HG03469 (cell line): ENCODE measurements around the gene FRMD8.
"Not testable (repeated sequence)": the region's sequence is repeated elsewhere in the genome, so short reads cannot be mapped to it uniquely, and the experiment has no call there.

ENCODE experiments used
- ATAC-seq: cut with Tn5 transposase; IDR thresholded peaks from one replicate; pipeline ENCODE4 v1.9.1; 2021; ENCODE audit warnings: mild to moderate bottlenecking, moderate library complexity, moderate number of reproducible peaks; ENCODE audit not compliant: unreplicated experiment

The FRMD8 gene

DNA sequence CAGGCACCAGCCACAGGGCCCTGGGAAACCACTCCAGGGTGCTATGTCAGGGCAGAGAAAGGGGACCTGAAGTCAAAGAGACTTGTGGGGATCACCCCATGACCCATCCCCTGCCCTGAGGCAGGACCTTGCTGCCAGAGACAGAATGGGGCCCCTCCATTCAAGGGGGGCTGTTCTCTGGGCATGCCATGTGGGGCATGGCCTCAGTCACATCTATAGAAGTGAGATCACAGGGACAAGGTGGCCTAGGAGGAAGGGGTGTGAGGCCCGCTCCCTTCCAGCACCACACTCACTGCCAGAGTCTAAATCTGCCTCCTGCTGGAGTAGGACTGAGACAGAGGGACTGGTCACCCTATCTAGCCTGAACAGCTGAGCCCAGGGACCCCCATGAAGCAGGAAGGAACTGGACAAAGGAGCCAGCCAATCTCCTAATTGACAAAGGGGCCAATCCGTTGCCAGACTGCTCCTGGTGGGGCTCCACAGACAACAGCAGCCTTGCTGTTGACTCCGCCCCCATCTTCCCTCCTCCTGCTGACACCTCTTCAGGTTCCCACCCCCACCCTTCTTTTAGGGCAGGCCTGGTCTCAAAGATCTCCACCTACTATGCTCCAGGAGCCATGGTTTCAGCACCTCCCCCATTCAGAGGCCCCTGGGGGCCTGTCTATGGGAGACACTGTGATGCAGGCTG lies 62.1 kb downstream of the FRMD8 start:
- no peak for ATAC-seq

DNA sequence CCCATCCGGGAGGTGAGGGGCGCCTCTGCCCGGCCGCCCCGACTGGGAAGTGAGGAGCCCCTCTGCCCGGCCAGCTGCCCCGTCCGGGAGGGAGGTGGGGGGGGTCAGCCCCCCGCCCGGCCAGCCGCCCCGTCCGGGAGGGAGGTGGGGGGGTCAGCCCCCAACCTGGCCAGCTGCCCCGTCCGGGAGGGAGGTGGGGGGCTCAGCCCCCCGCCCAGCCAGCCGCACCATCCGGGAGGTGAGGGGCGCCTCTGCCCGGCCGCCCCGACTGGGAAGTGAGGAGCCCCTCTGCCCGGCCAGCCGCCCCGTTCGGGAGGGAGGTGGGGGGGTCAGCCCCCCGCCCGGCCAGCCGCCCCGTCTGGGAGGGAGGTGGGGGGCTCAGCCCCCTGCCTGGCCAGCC lies 64.9 kb downstream of the FRMD8 start:
- ATAC-seq = not testable (repeated sequence)

DNA sequence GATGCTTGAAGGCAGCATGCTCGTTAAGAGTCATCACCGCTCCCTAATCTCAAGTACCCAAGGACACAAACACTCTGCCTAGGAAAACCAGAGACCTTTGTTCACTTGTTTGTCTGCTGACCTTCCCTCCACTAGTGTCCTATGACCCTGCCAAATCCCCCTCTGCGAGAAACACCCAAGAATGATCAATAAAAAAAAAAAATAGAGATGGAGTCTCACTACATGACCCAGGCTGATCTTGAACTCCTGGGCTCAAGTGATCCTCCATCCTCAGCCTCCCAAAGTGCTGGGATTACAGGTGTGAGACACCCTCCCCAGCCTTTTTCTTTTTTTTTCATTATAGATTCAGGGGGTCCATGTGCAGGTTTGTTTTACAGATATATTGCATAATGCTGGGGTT lies 65.8 kb downstream of the FRMD8 start:
- not testable (repeated sequence) for ATAC-seq

DNA sequence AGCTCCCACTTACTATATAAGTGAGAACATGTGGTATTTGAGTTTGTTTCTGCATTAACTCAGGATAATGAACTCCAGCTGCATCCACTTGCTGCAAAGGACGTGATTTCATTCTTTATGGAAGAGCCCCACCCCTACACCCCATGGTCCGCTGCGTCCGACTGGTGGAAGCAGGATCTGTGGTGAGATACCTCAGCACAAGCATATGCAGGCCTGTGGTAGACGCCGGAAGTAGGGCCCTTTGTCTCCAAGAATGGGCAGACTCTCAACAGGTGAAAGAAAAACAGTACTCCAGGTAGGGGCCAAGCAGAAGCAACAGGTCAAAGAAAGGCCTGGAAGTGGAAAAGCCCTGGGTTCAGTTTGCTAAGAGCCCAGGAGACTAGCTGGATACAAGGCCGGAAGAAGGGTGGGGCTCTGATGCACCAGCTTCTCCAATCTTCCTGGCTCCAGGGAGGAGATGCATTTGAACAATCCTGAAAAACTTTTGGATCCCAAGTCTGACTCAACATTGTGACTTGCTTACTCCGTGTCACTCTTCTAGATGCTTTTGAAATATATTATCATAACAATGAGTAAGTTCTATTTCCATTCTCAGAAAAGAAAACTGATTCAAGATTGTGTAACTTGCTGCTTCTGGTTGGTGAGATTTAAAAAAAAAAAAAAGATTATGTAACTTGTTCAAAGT lies 66.5 kb downstream of the FRMD8 start:
- no peak for ATAC-seq

DNA sequence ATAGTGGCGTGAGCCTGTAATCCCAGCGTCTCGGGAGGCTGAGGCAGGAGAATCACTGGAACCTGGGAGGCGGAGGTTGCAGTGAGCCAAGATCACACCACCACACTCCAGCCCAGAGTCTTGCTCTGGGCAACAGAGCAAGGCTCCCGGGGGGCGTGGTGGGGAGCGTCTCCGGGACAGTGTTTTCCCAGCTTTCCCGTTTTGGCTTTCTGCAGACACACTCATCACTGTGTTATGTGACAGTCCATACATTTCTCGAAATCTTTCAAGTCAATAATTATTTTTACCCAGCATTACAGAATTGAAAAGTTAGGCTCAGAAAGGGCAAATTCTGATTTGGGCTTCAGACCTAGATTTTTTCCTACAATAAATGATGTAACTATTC lies 67.9 kb downstream of the FRMD8 start:
- ATAC-seq = no peak

DNA sequence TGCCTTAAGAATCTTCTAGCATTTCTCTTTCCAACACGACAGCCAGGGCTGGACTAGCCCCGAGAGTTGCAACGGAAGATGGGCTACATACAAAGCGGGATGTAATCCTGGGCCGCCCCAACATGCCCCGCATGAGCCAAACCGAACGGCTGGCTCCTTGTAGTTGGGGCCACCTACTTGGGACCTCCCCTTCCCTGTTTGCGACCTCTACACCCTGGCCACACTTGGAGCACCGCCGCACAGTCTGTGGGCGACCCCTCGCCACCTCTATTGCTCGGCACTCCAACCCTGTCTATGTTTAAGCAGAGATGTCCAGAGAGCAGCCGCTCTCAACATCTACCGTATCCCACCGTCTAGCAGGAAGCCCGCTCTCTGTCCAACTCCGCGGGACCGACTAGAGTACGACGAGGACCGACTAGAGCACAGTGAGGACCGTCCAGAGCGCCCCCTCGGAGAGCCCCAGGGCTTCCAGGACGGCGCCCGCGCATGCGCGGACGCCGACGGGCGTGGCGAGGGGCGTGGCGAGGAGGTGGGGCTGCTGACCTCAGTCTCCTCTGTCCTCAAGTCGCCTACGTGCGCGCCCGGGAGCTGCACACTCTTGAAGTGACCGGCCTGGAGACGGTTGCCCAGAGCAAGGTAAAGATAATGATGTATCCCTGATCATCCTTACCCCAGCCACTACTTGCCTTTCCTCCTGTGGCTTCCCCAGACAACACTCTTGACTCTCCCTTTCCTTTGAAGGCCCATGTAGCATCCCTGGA lies 68.4 kb downstream of the FRMD8 start:
- ATAC-seq = no peak

DNA sequence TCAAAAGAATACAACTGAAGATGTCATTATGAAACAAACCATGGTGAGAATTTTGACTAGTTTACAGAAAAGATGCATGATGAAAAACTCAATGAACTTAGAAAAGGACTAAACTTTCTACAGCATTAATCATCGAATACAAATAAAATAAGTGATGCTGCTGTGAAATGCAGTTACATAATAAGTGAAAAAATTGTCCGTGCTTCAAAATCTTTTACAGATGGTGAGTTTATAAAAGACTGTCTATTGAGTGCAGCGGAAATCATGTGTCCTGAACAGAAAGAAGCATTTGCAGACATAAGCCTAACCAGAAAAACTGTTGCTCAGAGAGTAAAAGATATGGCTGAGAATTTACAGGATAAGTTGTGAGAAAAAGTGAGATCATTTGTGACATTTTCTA lies 70.0 kb downstream of the FRMD8 start:
- ATAC-seq = no peak

DNA sequence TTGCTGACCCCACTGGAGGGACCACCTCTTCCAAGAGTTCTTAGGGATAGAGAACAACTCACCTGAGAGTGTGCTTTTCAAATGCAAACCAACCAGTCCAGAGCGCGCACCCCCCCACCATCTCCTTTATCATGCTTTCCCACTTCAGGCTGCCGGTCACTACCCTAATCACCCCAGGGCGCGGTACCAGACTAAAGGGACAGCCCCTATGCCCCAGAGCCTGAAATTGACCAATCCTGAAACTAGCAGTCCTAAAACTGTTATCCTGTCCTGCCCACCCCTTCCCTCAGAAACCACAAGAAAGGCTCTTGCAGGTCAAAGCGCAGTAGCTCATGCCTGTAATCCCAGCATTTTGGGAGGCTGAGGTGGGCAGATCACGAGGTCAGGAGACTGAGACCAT lies 73.1 kb downstream of the FRMD8 start:
- no peak for ATAC-seq
